Measurements from ENCODE around the gene HLA-DMA.

DNA sequence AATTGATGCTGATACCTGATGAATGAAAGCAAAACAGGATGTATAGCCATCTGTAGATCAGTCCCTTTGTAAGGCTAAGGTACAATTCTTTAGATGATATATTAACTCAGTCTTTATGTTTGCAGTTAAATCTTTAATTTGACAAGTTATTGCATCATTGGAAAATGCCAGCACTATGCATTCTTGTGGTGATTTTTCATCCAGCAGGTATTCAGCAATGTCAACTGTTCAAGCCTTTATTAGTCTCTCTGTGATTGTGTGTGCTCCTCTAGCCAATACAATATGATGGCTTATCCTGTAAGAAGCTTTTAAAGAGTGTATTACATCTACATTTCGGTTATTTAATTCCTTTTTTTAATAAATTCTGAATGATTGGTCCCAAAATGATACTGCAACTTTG, 46.4 kb downstream of the HLA-DMA start:
- TF ChIP-seq, protein P1, sequence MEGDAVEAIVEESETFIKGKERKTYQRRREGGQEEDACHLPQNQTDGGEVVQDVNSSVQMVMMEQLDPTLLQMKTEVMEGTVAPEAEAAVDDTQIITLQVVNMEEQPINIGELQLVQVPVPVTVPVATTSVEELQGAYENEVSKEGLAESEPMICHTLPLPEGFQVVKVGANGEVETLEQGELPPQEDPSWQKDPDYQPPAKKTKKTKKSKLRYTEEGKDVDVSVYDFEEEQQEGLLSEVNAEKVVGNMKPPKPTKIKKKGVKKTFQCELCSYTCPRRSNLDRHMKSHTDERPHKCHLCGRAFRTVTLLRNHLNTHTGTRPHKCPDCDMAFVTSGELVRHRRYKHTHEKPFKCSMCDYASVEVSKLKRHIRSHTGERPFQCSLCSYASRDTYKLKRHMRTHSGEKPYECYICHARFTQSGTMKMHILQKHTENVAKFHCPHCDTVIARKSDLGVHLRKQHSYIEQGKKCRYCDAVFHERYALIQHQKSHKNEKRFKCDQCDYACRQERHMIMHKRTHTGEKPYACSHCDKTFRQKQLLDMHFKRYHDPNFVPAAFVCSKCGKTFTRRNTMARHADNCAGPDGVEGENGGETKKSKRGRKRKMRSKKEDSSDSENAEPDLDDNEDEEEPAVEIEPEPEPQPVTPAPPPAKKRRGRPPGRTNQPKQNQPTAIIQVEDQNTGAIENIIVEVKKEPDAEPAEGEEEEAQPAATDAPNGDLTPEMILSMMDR (conservative IDR thresholded peaks at IDR 0.05), result no peak
- TF ChIP-seq EZH2 (IDR thresholded peaks at IDR 0.05; ENCODE audit: low read depth), result no peak

Data from PC-9 (cell line).